ENCODE data around the gene SH2D3C. TPM values are rescaled to one million over a fixed set of nuclear protein-coding genes. Genes with fewer than 3 reads are reported as not detected.
A peak's percentile ranks its signal among the peaks of the same experiment; 100 is the strongest.

The SH2D3C gene
- total RNA-seq, 4 donors from 2014 or later = 4.7 to 8.1 (median 5.2) TPM

DNA sequence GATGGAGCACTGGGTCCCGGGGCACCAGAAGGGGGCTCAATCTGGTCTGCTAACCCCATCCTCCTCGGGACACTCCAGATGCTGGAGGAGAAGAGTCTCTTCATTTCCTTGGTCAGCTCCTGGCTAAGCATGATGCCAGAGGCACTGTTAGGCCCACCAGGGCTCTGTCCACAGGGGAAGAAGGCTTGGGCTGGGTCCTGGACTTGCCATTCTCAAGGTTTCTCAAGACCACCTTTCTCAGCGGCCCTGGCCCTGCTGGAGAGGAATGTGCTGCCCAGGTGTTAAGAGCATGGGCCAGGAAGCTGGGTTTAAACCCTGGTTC lies 7.9 kb downstream of the SH2D3C start:
- Histone ChIP-seq H3K4me3 (peak overlapping the region; percentile 58 to 69 (median 66)), H3K9me3 (no peaks in the 10 kb centered on the region), H3K4me1 (peaks cover 11 to 18% of the 10 kb centered on the region in 2 donors), H3K27ac (peak overlapping the region; percentile 56 to 81 (median 76)), H3K27me3 (no peaks in the 10 kb centered on the region), H3K36me3 (no peaks in the 10 kb centered on the region)
- ATAC-seq (no peak), DNase-seq (no peak)
- in situ Hi-C loops (cut with MboI; ENCODE audit: low sequenced_read_pairs in 4 of 4) = no loop called here
- intact Hi-C loops (cut with DNase I; ENCODE audit: low total_unique reads) = no loop called here
- TF ChIP-seq, protein P1, sequence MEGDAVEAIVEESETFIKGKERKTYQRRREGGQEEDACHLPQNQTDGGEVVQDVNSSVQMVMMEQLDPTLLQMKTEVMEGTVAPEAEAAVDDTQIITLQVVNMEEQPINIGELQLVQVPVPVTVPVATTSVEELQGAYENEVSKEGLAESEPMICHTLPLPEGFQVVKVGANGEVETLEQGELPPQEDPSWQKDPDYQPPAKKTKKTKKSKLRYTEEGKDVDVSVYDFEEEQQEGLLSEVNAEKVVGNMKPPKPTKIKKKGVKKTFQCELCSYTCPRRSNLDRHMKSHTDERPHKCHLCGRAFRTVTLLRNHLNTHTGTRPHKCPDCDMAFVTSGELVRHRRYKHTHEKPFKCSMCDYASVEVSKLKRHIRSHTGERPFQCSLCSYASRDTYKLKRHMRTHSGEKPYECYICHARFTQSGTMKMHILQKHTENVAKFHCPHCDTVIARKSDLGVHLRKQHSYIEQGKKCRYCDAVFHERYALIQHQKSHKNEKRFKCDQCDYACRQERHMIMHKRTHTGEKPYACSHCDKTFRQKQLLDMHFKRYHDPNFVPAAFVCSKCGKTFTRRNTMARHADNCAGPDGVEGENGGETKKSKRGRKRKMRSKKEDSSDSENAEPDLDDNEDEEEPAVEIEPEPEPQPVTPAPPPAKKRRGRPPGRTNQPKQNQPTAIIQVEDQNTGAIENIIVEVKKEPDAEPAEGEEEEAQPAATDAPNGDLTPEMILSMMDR (IDR thresholded peaks at IDR 0.05 in 4 of 5, conservative IDR thresholded peaks at IDR 0.05 in 1 of 5) = no peak
- no peak for TF ChIP-seq POLR2A (IDR thresholded peaks at IDR 0.05)

DNA sequence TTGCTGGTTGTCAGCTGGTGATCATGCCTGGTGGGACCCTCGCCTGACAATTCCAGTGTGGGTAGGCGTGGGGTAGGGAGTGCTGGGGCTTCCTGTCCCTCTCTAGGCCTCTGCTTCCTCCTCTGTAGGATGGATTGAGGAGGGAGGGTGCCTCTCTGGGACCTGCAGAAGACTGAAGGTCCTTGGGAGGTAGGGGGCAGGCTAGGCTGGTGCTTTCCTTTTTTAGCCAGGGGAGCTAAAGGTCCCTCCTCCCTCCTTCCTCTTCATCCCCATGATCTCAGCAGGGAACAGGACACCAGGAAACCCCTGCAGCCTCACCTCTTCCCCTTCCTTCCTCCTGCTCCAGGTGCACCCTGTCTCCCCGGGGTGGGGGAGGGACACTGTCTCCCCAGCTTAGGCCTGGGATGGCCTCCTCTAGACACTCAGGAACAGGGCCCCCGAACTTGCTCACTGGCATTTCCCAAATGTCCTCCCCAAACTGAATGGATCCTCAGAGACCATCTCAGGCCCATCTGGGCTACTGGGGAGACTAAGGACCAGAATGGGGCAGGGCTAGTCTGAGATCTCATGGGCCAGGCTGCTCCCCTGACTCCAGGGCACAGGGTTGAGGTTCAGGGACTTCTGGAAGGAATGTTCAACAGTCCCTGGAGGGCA lies 8.4 kb downstream of the SH2D3C start:
- H3K27ac ChIP-seq = peak overlapping the region; percentile 56 to 81 (median 76)
- peaks cover 11 to 18% of the 10 kb centered on the region in 2 donors for H3K4me1 ChIP-seq
- no peaks in the 10 kb centered on the region for H3K9me3 ChIP-seq
- peak overlapping the region; percentile 58 to 69 (median 66) for H3K4me3 ChIP-seq
- ATAC-seq (no peak), DNase-seq (no peak)
- intact Hi-C loops (cut with DNase I; ENCODE audit: low total_unique reads) (no loop called here), in situ Hi-C loops (cut with MboI; ENCODE audit: low sequenced_read_pairs in 4 of 4) (no loop called here)
- H3K36me3 ChIP-seq = no peaks in the 10 kb centered on the region
- TF ChIP-seq POLR2A (IDR thresholded peaks at IDR 0.05) = no peak
- TF ChIP-seq, protein P1 (IDR thresholded peaks at IDR 0.05 in 4 of 5, conservative IDR thresholded peaks at IDR 0.05 in 1 of 5) = no peak
- H3K27me3 ChIP-seq = no peaks in the 10 kb centered on the region

DNA sequence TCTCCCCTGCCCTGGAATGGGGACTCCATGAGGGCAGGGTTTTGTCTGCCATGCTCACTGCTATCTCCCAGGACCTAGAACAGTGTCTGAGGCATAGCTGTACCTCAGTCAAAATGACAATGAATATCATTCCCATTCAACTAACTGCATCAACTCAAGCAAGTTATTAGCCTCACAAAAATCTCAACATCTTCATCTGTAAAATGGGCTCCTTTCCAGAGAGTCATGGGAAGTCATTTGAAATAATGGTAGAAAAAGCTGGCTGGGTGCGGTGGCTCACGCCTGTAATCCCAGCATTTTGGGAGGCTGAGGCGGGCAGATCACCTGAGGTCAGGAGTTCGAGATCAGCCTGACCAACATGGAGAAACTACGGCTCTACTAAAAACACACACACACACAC lies 9.4 kb downstream of the SH2D3C start:
- H3K4me1 ChIP-seq = peaks cover 11 to 18% of the 10 kb centered on the region in 2 donors

DNA sequence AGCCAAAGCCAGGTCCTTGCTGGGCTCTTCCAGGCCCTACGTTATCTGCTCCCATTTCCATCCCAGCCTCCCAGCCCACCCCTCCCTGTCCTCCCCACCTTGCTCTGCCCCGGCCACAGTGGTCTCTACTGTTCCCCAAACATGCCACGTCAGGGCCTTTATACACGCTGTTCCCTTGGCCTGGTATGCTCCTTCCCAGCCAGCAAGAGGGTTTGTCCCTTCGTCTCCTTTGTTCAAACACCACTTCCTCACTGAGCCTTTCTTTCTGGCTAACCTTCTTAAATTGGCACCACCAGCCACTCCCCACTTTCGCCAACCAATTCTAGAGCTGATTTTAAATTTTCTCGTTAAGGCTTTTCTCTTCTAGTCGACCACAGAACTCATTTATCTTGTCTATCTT lies 9.8 kb downstream of the SH2D3C start:
- Histone ChIP-seq H3K36me3 (no peaks in the 10 kb centered on the region), H3K27me3 (no peaks in the 10 kb centered on the region), H3K4me1 (peaks cover 11 to 18% of the 10 kb centered on the region in 2 donors), H3K27ac (peak overlapping the region; percentile 65 to 81 (median 76)), H3K9me3 (no peaks in the 10 kb centered on the region), H3K4me3 (peak overlapping the region in 2 of 4 donors; percentile 18 to 63)
- ATAC-seq (no peak), DNase-seq (no peak)
- intact Hi-C loops (cut with DNase I; ENCODE audit: low total_unique reads) = no loop called here
- TF ChIP-seq, protein P1 (IDR thresholded peaks at IDR 0.05 in 4 of 5, conservative IDR thresholded peaks at IDR 0.05 in 1 of 5) = no peak
- no peak for TF ChIP-seq POLR2A (IDR thresholded peaks at IDR 0.05)
- in situ Hi-C loops (cut with MboI; ENCODE audit: low sequenced_read_pairs in 4 of 4) = no loop called here

More for the DNA sequence above, 9.4 kb downstream of the SH2D3C start:
- ATAC-seq = no peak
- intact Hi-C loops (cut with DNase I; ENCODE audit: low total_unique reads) = no loop called here
- Histone ChIP-seq H3K27me3 (no peaks in the 10 kb centered on the region), H3K4me3 (peak overlapping the region in 2 of 4 donors; percentile 18 to 63), H3K36me3 (no peaks in the 10 kb centered on the region), H3K27ac (peak overlapping the region; percentile 65 to 81 (median 76)), H3K9me3 (no peaks in the 10 kb centered on the region)
- in situ Hi-C loops (cut with MboI; ENCODE audit: low sequenced_read_pairs in 4 of 4) = no loop called here
- no peak for DNase-seq
- TF ChIP-seq, protein P1 (IDR thresholded peaks at IDR 0.05 in 4 of 5, conservative IDR thresholded peaks at IDR 0.05 in 1 of 5) = no peak
- no peak for TF ChIP-seq POLR2A (IDR thresholded peaks at IDR 0.05)

All from gastrocnemius medialis (tissue), 4 donors.